ENCODE results near the gene QRICH1.
A peak's percentile ranks its signal among the peaks of the same experiment; 100 is the strongest.

The QRICH1 gene

DNA sequence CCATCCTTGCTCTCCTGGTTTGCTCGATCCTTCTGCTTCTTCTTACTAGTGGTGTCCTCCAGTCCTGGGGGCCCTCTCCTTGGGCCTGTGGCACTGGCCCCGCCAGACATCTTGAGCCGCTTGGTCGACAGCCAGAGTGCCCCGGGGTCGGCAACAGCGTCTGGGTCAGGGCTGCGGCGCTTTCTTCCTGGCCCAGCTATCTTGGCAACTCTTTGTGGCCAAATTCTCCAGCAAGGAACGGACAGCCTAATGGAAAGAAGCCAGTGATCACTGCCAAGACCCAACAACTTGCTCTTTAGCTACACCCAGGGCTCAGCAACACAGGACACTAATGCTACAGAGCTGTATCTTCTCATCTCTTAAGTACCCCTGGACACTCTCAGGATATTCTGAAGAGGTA lies 25.2 kb upstream of the QRICH1 start:
- no peak for DNase-seq (ENCODE audit: low read depth, low spot score)

DNA sequence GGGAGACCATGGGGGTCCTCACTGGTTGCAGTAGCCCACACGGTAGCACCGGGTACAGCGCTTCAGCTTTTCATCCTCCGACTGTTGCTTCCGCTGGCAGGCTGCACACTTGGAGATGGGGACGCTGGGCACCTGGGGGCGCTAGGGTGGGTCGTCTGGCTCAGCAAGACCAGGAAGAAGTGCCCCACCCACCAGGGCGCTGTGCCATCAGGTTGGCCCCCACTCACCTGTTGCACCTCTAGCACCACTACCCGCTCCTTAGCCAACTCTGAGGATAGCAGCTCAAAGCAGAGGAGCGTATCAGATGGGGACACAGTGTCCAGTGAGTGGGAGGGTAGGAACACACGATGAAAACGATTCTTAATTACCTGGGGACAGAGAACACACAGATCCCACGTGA lies 18.4 kb upstream of the QRICH1 start:
- no peak for DNase-seq (ENCODE audit: low read depth, low spot score)

DNA sequence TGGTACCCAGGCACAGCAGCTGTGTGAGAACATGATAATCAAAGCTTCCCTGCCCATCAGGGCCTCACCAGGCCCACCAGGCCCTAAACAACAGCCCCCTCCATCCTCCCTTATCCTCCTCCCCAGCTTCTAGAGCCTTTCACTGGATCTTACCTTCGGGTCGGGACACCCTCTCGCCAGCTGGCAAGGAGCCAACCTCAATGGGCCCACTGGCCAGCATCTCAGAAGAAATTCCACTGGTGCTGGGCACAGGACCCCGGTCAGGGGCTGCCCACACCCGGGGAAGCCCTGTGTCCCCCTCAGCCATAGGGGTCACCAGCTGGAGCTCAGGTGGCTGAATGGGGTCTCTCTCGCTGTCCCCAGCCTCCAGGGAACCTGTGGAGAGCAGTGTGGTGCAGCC lies 17.5 kb upstream of the QRICH1 start:
- no peak for DNase-seq (ENCODE audit: low read depth, low spot score)

DNA sequence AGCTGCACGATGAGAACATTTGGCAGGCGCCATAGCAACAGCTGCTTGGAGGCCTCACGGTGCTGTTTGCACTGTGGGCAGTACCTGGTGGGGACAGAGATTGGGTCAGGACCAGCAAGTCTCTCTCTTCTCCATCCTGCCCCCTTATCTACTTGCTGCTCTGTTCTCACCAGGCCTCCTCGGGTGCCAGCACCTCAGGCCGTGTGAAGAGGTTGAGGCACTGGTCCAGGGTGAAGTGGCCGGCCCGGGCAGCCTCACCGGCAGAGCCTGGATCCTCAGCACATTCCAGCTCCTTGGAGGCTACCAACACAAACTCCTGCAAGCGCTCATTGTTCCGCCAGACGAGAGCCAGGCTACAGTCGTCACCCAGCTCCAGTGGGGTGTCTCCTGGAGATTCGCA lies 16.9 kb upstream of the QRICH1 start:
- no peak for DNase-seq (ENCODE audit: low read depth, low spot score)

- DNase-seq (ENCODE audit: low read depth, low spot score): no peak
Observed at GRCh38 chr3:49108346-49108745, 14.5 kb upstream of the QRICH1 start.

GRCh38 chr3:49104427-49105291 lies 10.8 kb upstream of the QRICH1 start, which contains the start of gene QARS1:
QARS1 (minus strand) TSS chr3:49104757; CDS start chr3:49104733, 24 bp downstream.
- peak; percentile 82 for DNase-seq (ENCODE audit: low read depth, low spot score)

DNA sequence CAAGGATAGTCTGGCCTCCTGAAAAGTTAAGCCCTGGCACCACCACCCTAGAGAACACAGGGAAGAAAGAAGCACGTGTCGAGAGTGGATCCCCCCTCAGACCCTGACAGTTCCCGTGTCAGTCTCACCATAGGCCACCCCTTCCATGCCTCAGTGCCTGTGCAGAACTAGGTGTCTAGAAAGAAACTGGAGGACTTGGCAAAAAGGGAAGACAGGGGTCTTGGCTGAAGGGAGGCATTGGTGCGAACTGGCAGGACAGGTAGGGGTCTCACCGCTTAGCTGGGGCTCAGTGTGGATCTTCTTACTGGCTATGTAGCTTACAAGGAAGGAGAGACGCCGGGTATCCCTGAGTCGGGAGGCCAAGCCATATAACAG lies 10.2 kb upstream of the QRICH1 start:
- DNase-seq (ENCODE audit: low read depth, low spot score): no peak

DNA sequence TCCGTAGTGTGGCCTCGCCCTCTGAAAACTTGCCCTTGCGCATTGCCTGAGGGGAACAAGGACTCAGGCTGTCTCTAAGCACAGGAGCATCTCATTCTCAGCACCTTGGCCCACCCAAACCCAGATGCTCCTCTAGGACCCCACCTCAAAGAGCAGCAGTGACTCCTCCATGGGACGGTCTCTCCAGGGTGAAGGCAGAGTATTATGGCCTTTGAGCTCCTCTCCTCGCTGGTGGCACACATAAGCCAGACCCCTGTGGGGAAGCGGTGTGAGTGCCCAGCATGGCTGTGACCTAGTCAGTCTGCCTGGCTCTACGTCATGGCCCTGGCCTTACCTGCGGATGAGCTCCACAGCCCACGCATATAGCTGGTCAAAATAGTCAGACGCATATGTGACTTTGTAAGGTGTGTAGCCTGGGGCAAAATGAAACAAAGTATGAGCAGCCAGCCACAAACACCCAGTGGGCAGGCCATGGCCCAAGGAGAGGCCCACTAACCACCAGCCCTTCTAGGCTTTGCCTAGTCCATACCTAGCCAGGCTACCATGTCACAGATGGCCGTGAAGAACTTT lies 6.3 kb upstream of the QRICH1 start:
- DNase-seq (ENCODE audit: low read depth, low spot score): no peak

- DNase-seq (ENCODE audit: low read depth, low spot score): no peak
Observed at GRCh38 chr3:49098910-49099630, 5.2 kb upstream of the QRICH1 start.

DNA sequence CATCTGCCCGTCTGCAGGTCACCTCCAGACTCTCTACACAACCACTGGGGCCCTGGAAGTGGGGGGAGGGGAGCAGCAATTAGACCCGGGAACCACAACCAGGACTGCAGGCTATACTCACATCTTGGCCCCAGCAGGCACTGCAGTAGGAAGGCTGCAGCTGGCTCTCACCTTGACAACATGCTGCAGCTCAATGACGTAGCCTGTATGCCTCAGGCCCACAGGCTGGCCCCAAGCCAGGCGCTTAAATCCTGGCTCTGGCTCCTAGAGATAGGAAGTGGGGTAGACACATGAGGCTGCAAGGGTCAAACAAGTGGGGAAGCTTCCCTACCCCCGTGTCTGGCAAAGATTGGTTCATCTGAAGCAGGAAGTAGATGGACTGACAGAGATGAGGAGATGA lies 4.6 kb upstream of the QRICH1 start:
- no peak for DNase-seq (ENCODE audit: low read depth, low spot score)

- peak; percentile 68 for DNase-seq (ENCODE audit: low read depth, low spot score)
Observed at GRCh38 chr3:49092938-49093852, 676 bp downstream of the QRICH1 start.

GRCh38 chr3:49081429-49081828 lies 12.4 kb downstream of the QRICH1 start:
- DNase-seq (ENCODE audit: low read depth, low spot score): no peak

DNA sequence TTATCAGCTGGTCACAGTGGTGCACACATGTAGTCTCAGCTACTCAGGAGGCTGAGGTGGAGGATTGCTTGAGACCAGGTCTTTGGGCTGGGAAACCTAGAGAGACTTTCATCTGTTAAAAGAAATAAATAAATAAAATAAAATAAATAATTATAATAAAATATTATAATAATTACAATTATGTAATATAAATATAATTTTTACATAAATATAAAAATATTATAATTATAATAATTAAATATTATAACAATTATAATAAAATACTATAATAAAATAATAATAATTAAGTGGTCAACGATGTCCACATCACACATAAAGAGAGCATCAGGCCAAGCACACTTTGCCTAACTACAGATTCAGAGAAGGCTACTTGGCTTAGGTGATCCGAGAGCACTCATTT lies 14.6 kb downstream of the QRICH1 start:
- no peak for DNase-seq (ENCODE audit: low read depth, low spot score)

DNA sequence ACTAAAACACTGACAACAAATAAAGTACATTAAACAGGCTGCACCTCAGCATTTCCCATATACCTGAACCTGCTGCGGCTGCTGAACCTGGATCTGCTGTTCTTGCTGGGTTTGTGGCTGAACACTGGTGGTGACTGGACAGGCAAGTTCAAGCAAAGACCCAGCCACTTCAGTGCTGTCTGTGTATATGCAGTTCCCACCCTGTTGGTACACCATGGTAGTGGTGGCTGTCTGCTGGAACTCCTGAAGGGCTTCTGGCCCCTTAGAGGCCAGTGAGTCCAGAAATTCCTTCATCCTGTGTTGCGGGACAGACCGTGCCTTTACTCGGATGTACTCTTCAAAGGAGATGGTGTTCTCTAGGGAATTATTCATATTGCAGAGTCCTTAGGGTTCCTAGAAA lies 17.2 kb downstream of the QRICH1 start:
- no peak for DNase-seq (ENCODE audit: low read depth, low spot score)

GRCh38 chr3:49076116-49076515 lies 17.8 kb downstream of the QRICH1 start:
- DNase-seq (ENCODE audit: low read depth, low spot score): no peak

DNA sequence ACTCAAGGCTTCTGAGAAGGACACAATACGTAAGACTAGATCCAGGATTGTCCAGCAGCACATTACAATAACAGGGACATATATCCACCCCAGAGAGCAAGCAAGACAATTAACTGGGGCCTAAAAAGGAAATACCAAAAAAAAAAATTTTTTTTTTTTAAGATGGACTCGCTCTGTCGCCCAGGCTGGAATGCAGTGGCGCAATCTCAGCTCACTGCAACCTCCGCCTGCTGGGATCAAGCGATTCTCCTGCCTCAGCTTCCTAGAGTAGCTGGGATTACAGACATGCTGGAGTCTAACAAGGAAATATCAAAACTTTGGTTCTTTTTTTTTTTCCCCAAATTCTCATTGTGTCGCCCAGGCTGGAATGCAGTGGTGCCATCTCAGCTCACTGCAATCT lies 35.9 kb downstream of the QRICH1 start:
- no peak for DNase-seq (ENCODE audit: low read depth, low spot score)

GRCh38 chr3:49057268-49057667 lies 36.6 kb downstream of the QRICH1 start:
- DNase-seq (ENCODE audit: low read depth, low spot score): no peak

- DNase-seq (ENCODE audit: low read depth, low spot score): no peak
Observed at GRCh38 chr3:49054344-49054862, 39.5 kb downstream of the QRICH1 start.

DNA sequence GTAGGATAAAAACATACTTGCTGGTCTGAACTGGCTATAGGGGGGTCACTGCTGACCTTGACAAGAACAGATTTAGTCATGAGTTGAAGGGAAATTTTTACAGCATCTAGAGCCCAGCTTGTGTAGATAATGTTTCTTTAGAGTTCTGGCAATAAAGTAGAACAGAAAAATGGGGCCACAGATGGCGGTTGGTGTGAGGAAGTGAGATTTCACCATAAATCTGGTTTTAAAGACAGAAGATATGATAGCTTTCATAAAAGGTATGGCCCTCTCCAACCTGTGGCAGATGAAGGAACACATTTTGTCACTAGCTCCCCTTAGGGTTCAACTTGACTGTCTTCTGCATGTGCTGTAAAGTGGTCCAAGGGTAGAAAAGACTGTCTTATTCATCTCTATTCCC lies 40.3 kb downstream of the QRICH1 start:
- DNase-seq (ENCODE audit: low read depth, low spot score): no peak

GRCh38 chr3:49035281-49035680 lies 58.6 kb downstream of the QRICH1 start:
- DNase-seq (ENCODE audit: low read depth, low spot score): no peak

GRCh38 chr3:49034650-49035049 lies 59.2 kb downstream of the QRICH1 start:
- DNase-seq (ENCODE audit: low read depth, low spot score): no peak

All from activated CD4-positive, CD25-positive, alpha-beta regulatory T cell treated with anti-CD3 and anti-CD28 coated beads, Interleukin-2, amount 50 U/mL, for 16 hours (primary cell).